HL-60 (cell line): ENCODE measurements around the gene CCDC85C.

Experiments
- DNase-seq, 2 experiments: peaks; one replicate each; pipeline ENCODE4 v3.0.0-alpha.2; 2010 to 2020; ENCODE audit warnings: low read depth in 1 of 2, low spot score in 1 of 2
- H3K27ac ChIP-seq: fragments of 250-450 bp; sonication (Bioruptor Pico); replicated peaks from 2 replicates; pipeline ENCODE4 v1.5.1; 2020; ENCODE audit warnings: mild to moderate bottlenecking, moderate library complexity
- H3K27me3 ChIP-seq: fragments of 250-450 bp; sonication (Bioruptor Pico); 2 replicates; pipeline ENCODE4 v1.5.1; 2021; ENCODE audit warnings: mild to moderate bottlenecking, moderate library complexity; ENCODE audit not compliant: insufficient read depth, poor library complexity, severe bottlenecking
- H3K4me3 ChIP-seq: replicated peaks from 2 replicates; pipeline ENCODE4 v1.5.1; 2011; ENCODE audit warnings: mild to moderate bottlenecking, control low read depth, low read length; ENCODE audit not compliant: insufficient read depth
- GABPA ChIP-seq: IDR thresholded peaks from 2 replicates; pipeline ENCODE4 v1.6.1; 2012; ENCODE audit warnings: low read depth
- POLR2AphosphoS5 ChIP-seq: IDR thresholded peaks from 2 replicates; pipeline ENCODE4 v1.6.1; 2012; ENCODE audit warnings: low read depth
- SPI1 ChIP-seq: IDR thresholded peaks from 2 replicates; pipeline ENCODE4 v1.6.1; 2012; ENCODE audit warnings: low read depth, mild to moderate bottlenecking, borderline replicate concordance
- TF ChIP-seq, protein P1 (sequence below): IDR thresholded peaks from 2 replicates; pipeline ENCODE4 v1.6.1; 2012; ENCODE audit warnings: low read depth; ENCODE audit not compliant: insufficient replicate concordance
- TF ChIP-seq, protein P2 (sequence below): IDR thresholded peaks from one replicate; pipeline ENCODE4 v1.5.1; 2011; ENCODE audit warnings: low read length, control low read depth, inconsistent platforms; ENCODE audit not compliant: insufficient read depth

The CCDC85C gene

DNA sequence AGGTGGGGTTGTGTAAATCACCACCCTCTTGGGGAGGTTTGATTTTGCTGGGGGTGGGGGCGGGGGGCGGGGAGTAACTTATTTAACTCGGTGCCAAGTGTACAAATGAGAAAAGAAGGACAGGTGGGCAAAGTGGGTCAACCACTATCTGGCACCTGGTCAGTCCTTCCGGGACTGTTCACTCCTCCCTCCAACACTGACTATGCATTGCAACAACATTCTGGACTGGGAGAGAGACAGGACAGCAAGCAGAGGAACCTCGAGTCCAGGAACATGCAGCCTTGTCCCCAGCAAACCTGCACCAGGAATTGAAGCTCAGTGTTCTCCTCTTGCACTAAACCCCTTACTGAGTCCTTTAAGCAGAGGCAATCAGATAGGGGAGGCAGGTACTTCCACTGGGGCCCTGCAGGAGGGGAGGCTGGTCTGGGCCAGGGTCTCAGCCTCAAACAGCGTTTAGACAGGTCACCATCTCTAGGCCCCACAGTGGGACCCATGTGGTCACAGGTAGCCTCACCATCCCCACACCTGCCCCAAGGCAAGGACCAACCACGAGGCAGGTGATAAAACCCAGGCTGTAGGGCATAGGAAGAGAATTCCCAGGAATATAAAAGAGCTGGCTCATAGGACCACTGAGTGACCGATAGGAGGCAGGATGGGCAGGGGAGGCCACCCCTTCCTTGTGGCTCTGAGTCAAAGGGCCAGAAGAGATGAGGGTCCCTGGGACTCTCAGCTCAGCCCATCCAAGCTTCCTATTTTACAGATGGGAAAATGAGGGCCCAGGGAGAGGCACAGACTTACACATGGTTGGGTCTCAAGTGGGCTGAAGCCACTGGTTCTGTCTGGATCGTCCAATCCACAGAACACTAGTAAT is 9.8 kb downstream of the CCDC85C start:
- H3K27ac ChIP-seq: no peak overlapping the region
- TF ChIP-seq, protein P1, sequence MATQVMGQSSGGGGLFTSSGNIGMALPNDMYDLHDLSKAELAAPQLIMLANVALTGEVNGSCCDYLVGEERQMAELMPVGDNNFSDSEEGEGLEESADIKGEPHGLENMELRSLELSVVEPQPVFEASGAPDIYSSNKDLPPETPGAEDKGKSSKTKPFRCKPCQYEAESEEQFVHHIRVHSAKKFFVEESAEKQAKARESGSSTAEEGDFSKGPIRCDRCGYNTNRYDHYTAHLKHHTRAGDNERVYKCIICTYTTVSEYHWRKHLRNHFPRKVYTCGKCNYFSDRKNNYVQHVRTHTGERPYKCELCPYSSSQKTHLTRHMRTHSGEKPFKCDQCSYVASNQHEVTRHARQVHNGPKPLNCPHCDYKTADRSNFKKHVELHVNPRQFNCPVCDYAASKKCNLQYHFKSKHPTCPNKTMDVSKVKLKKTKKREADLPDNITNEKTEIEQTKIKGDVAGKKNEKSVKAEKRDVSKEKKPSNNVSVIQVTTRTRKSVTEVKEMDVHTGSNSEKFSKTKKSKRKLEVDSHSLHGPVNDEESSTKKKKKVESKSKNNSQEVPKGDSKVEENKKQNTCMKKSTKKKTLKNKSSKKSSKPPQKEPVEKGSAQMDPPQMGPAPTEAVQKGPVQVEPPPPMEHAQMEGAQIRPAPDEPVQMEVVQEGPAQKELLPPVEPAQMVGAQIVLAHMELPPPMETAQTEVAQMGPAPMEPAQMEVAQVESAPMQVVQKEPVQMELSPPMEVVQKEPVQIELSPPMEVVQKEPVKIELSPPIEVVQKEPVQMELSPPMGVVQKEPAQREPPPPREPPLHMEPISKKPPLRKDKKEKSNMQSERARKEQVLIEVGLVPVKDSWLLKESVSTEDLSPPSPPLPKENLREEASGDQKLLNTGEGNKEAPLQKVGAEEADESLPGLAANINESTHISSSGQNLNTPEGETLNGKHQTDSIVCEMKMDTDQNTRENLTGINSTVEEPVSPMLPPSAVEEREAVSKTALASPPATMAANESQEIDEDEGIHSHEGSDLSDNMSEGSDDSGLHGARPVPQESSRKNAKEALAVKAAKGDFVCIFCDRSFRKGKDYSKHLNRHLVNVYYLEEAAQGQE: no peak
- TF ChIP-seq, protein P2, sequence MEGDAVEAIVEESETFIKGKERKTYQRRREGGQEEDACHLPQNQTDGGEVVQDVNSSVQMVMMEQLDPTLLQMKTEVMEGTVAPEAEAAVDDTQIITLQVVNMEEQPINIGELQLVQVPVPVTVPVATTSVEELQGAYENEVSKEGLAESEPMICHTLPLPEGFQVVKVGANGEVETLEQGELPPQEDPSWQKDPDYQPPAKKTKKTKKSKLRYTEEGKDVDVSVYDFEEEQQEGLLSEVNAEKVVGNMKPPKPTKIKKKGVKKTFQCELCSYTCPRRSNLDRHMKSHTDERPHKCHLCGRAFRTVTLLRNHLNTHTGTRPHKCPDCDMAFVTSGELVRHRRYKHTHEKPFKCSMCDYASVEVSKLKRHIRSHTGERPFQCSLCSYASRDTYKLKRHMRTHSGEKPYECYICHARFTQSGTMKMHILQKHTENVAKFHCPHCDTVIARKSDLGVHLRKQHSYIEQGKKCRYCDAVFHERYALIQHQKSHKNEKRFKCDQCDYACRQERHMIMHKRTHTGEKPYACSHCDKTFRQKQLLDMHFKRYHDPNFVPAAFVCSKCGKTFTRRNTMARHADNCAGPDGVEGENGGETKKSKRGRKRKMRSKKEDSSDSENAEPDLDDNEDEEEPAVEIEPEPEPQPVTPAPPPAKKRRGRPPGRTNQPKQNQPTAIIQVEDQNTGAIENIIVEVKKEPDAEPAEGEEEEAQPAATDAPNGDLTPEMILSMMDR: no peak
- TF ChIP-seq GABPA (no peak), POLR2AphosphoS5 (no peak), SPI1 (no peak)
- H3K4me3 ChIP-seq: no peak overlapping the region
- no peak for DNase-seq
- H3K27me3 ChIP-seq: no peaks in the 10 kb centered on the region

DNA sequence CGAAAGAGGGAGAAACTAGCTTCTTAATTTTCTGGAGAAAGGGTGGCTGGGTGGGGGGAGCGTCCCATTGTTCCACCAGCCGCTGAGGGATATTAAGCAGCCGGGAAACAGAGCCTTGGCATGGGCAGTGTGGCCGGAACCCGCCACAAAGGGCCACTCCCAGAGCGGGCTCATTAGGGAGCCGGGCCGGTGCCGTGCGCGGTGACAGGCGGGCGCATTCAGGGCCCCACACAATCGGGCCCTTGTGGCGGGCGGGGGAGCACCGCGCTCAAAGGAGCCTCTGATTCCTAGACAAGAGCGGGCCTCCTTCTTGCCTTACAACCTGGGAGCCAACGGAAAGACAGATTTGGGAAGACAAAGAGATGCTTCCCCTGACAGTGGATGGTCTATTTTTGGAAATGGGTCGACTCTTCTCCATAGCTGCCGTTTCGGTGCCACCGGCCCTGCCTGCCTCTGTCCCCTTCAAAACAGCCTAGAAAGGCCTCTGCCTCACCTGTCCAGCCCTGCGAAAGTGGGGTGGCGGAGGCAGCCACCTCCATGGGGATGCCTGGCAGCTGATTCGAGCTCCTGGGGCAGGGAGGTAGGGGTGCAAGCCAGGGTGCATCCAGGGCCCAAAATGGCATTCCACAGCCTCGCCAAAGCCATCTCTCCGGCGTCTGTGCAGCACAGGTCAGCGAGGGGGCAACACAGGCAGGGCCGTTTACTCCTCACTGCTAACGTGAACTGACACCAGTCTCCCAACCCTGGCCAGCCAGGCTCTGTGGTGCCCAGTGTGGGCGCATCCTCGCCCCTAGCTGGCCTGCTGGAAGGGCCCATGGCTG is 10.9 kb downstream of the CCDC85C start:
- Histone ChIP-seq H3K4me3 (no peak overlapping the region), H3K27me3 (no peaks in the 10 kb centered on the region), H3K27ac (no peak overlapping the region)
- no peak for TF ChIP-seq POLR2AphosphoS5
- TF ChIP-seq GABPA: no peak
- TF ChIP-seq SPI1: no peak
- TF ChIP-seq, protein P1: no peak
- TF ChIP-seq, protein P2: no peak
- DNase-seq: no peak

DNA sequence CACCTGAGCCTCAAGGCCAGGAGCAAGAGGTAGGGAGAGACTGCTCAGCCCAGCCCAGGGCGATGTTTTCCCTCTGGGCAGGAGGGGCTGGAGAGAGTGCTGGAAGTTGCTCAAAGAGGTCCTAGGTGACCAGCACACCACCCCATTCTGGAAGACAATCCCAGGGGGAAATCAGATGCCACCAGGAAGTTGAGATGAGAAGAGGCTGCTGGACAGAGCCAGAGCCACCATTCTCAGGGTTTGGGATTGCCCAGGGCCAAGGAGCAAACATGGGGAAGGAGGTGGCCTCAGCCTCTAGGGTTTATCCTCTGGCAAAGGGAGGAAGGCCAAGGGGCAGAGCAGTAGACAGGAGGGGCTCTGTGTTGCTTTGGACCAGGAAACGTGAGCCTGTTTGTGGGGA is 11.6 kb downstream of the CCDC85C start:
- H3K4me3 ChIP-seq: no peak overlapping the region
- DNase-seq: no peak
- no peaks in the 10 kb centered on the region for H3K27me3 ChIP-seq
- H3K27ac ChIP-seq: no peak overlapping the region
- TF ChIP-seq, protein P2: no peak
- no peak for TF ChIP-seq GABPA
- no peak for TF ChIP-seq SPI1
- TF ChIP-seq POLR2AphosphoS5: no peak
- TF ChIP-seq, protein P1: no peak
